H9 (cell line): ENCODE data around the gene NCOA1. TPM values are rescaled to one million over a fixed set of nuclear protein-coding genes. Genes with fewer than 3 reads are reported as not detected.

Experiments
- DNase-seq: peaks from one replicate; pipeline ENCODE4 v3.0.0-alpha.2; 2017
- H2AFZ ChIP-seq: one replicate; pipeline ENCODE4 v1.6.1; 2013; ENCODE audit warnings: mild to moderate bottlenecking, low read length, control low read depth, moderate library complexity
- H2AK5ac ChIP-seq: 2 replicates; pipeline ENCODE4 v1.6.1; 2013; ENCODE audit warnings: low read length, control low read depth, mixed read lengths; ENCODE audit not compliant: insufficient read length
- H2BK120ac ChIP-seq: one replicate; pipeline ENCODE4 v1.6.1; 2013; ENCODE audit warnings: low read depth, mild to moderate bottlenecking, low read length, control low read depth, inconsistent platforms; ENCODE audit not compliant: poor library complexity, severe bottlenecking
- H2BK12ac ChIP-seq: 2 replicates; pipeline ENCODE4 v1.6.1; 2013; ENCODE audit warnings: low read length, control low read depth, mixed read lengths, low read depth; ENCODE audit not compliant: insufficient read length
- H2BK15ac ChIP-seq: 2 replicates; pipeline ENCODE4 v1.6.1; 2013; ENCODE audit warnings: low read depth, low read length, control low read depth
- H2BK20ac ChIP-seq: one replicate; pipeline ENCODE4 v1.6.1; 2013; ENCODE audit warnings: low read depth, mild to moderate bottlenecking, low read length, control low read depth, inconsistent platforms; ENCODE audit not compliant: poor library complexity, severe bottlenecking
- H2BK5ac ChIP-seq: 2 replicates; pipeline ENCODE4 v1.6.1; 2013; ENCODE audit warnings: low read length, control low read depth, mixed read lengths; ENCODE audit not compliant: insufficient read length
- H3K14ac ChIP-seq: 2 replicates; pipeline ENCODE4 v1.6.1; 2013; ENCODE audit warnings: low read length, control low read depth; ENCODE audit not compliant: insufficient read depth
- H3K18ac ChIP-seq: 2 replicates; pipeline ENCODE4 v1.6.1; 2013; ENCODE audit warnings: low read depth, mild to moderate bottlenecking, mixed read lengths, low read length, control low read depth; ENCODE audit not compliant: insufficient read length
- H3K23ac ChIP-seq: 2 replicates; pipeline ENCODE4 v1.6.1; 2013; ENCODE audit warnings: low read length, control low read depth, mixed read lengths, low read depth; ENCODE audit not compliant: insufficient read length
- H3K23me2 ChIP-seq: 2 replicates; pipeline ENCODE4 v1.6.1; 2013; ENCODE audit warnings: low read depth, mild to moderate bottlenecking, mixed read lengths, low read length, control low read depth; ENCODE audit not compliant: insufficient read length, poor library complexity, severe bottlenecking
- H3K27ac ChIP-seq: 2 replicates; pipeline ENCODE4 v1.5.1; 2013; ENCODE audit warnings: low read length, control low read depth, mixed read lengths, low read depth; ENCODE audit not compliant: insufficient read length
- H3K27me3 ChIP-seq: 2 replicates; pipeline ENCODE4 v1.6.1; 2013; ENCODE audit warnings: low read length, control low read depth, inconsistent platforms; ENCODE audit not compliant: insufficient read depth
- H3K4ac ChIP-seq: 2 replicates; pipeline ENCODE4 v1.6.1; 2013; ENCODE audit warnings: low read depth, mild to moderate bottlenecking, control low read depth, inconsistent platforms, low read length, moderate library complexity
- H3K4me1 ChIP-seq: 2 replicates; pipeline ENCODE4 v1.6.1; 2013; ENCODE audit warnings: low read length, control low read depth, inconsistent platforms; ENCODE audit not compliant: insufficient read depth
- H3K4me2 ChIP-seq: 2 replicates; pipeline ENCODE4 v1.6.1; 2013; ENCODE audit warnings: low read length, control low read depth, mixed read lengths; ENCODE audit not compliant: insufficient read length, insufficient read depth
- H3K56ac ChIP-seq: 2 replicates; pipeline ENCODE4 v1.6.1; 2013; ENCODE audit warnings: low read depth, mild to moderate bottlenecking, mixed read lengths, low read length, control low read depth; ENCODE audit not compliant: insufficient read length
- H3K79me1 ChIP-seq: 2 replicates; pipeline ENCODE4 v1.6.1; 2013; ENCODE audit warnings: low read depth, mild to moderate bottlenecking, moderate library complexity, low read length, control low read depth, inconsistent platforms; ENCODE audit not compliant: insufficient read depth, poor library complexity, severe bottlenecking
- H3K79me2 ChIP-seq: 2 replicates; pipeline ENCODE4 v1.6.1; 2013; ENCODE audit warnings: low read length, control low read depth, inconsistent platforms; ENCODE audit not compliant: insufficient read depth
- H3K9ac ChIP-seq: 2 replicates; pipeline ENCODE4 v1.6.1; 2013; ENCODE audit warnings: low read length, control low read depth, mixed read lengths; ENCODE audit not compliant: insufficient read length; ENCODE audit errors: extremely low read depth
- H3K9me3 ChIP-seq: one replicate; pipeline ENCODE4 v1.6.1; 2013; ENCODE audit warnings: low read depth, low read length, inconsistent platforms; ENCODE audit not compliant: control insufficient read depth
- H3T11ph ChIP-seq: one replicate; pipeline ENCODE4 v1.6.1; 2013; ENCODE audit warnings: mild to moderate bottlenecking, low read length, control low read depth, inconsistent platforms
- H4K20me1 ChIP-seq: one replicate; pipeline ENCODE4 v1.6.1; 2013; ENCODE audit not compliant: control insufficient read depth, insufficient read length, insufficient read depth
- H4K5ac ChIP-seq: 2 replicates; pipeline ENCODE4 v1.6.1; 2013; ENCODE audit warnings: low read depth, mild to moderate bottlenecking, mixed read lengths, low read length, control low read depth; ENCODE audit not compliant: insufficient read length
- H4K8ac ChIP-seq: replicated peaks from 2 replicates; pipeline ENCODE4 v1.6.1; 2013; ENCODE audit warnings: low read length, control low read depth, mixed read lengths, low read depth; ENCODE audit not compliant: insufficient read length
- H4K91ac ChIP-seq: 2 replicates; pipeline ENCODE4 v1.6.1; 2013; ENCODE audit warnings: low read depth, mild to moderate bottlenecking, moderate library complexity, mixed read lengths, low read length, control low read depth; ENCODE audit not compliant: insufficient read length
- H3K27ac Mint-ChIP-seq, 3 experiments: 2 replicates in 2 of 3; 3 replicates in 1 of 3; pipeline ENCODE4 v1.8.0; 2020 to 2021; ENCODE audit warnings: mixed read lengths in 3 of 3, mild to moderate bottlenecking in 1 of 3, moderate library complexity in 1 of 3
- H3K27me3 Mint-ChIP-seq: 2 replicates; pipeline ENCODE4 v1.8.0; 2021; ENCODE audit warnings: low read depth, mild to moderate bottlenecking, moderate library complexity, mixed read lengths
- H3K36me3 Mint-ChIP-seq, 3 experiments: 2 replicates in 2 of 3; 3 replicates in 1 of 3; pipeline ENCODE4 v1.8.0; 2020 to 2021; ENCODE audit warnings: low read depth in 3 of 3, mixed read lengths in 3 of 3; ENCODE audit not compliant: insufficient read depth in 1 of 3
- H3K4me1 Mint-ChIP-seq, 2 experiments: 2 replicates each; pipeline ENCODE4 v1.8.0; 2020; ENCODE audit warnings: mixed read lengths in 2 of 2
- H3K4me3 Mint-ChIP-seq, 2 experiments: 2 replicates in 1 of 2; 3 replicates in 1 of 2; pipeline ENCODE4 v1.8.0; 2020 to 2021; ENCODE audit warnings: mild to moderate bottlenecking in 2 of 2, mixed read lengths in 2 of 2, moderate library complexity in 1 of 2
- H3K9me3 Mint-ChIP-seq, 2 experiments: 2 replicates in 1 of 2; 3 replicates in 1 of 2; pipeline ENCODE4 v1.8.0; 2020; ENCODE audit warnings: mild to moderate bottlenecking in 2 of 2, mixed read lengths in 2 of 2, moderate library complexity in 1 of 2
- CTCF ChIP-seq: fragments of 200-600 bp; sonication (generic); conservative IDR thresholded peaks from 3 replicates; pipeline ENCODE4 v1.8.0; 2021; ENCODE audit warnings: antibody characterized with exemption, mild to moderate bottlenecking
- WGBS: extraction: QIAGEN DNeasy Blood & Tissue Kit; methylation state at CpG from one replicate; pipeline ENCODE4 v1.1.7; 2013; ENCODE audit warnings: missing lambda C conversion rate, low lambda C conversion rate, mixed read lengths; ENCODE audit not compliant: insufficient read length; ENCODE audit errors: extremely low coverage; 5-methylcytosine and 5-hydroxymethylcytosine counted together
- total RNA-seq: library from RNA; stranded (reverse); gene quantifications from 2 replicates; pipeline ENCODE4 v1.2.1, GENCODE V29; 2021

NCOA1 gene
- total RNA-seq, 1 experiment from 2014 or later, result 14.8 TPM

GRCh38 chr2:24618144-24618543 is 127.1 kb downstream of the NCOA1 start:
- Mint-ChIP-seq H3K27ac (no peak overlapping the region), H3K4me1 (peaks cover 16 to 18% of the 10 kb centered on the region in 2 experiments), H3K27me3 (no peaks in the 10 kb centered on the region), H3K36me3 (no peaks in the 10 kb centered on the region), H3K4me3 (no peak overlapping the region), H3K9me3 (no peaks in the 10 kb centered on the region)
- Histone ChIP-seq H4K20me1 (no peaks in the 10 kb centered on the region), H3K9me3 (no peaks in the 10 kb centered on the region), H3K4ac (no peak overlapping the region), H2BK20ac (no peak overlapping the region), H2AK5ac (no peak overlapping the region), H3K79me2 (no peaks in the 10 kb centered on the region), H3K56ac (no peak overlapping the region), H3K23ac (no peak overlapping the region), H3K18ac (no peak overlapping the region), H3K23me2 (no peaks in the 10 kb centered on the region), H4K8ac (no peak overlapping the region), H3K4me2 (no peak overlapping the region), H3K14ac (no peak overlapping the region), H3K9ac (no peak overlapping the region), H2BK15ac (no peak overlapping the region), H2BK120ac (no peak overlapping the region), H4K5ac (no peak overlapping the region), H2BK5ac (no peak overlapping the region), H3K79me1 (no peaks in the 10 kb centered on the region), H3K27ac (no peak overlapping the region), H3K27me3 (no peaks in the 10 kb centered on the region), H3T11ph (no peak overlapping the region), H2AFZ (no peak overlapping the region), H4K91ac (no peak overlapping the region), H3K4me1 (no peaks in the 10 kb centered on the region; the same call in 1 of the 2 replicates), H2BK12ac (no peak overlapping the region)
- TF ChIP-seq CTCF, result no peak
- no peak for DNase-seq
- no CpG with 5 or more reads among the region's 1 CpG for WGBS
